Rectal smooth muscle tissue (tissue), 1 donor: ENCODE results near the gene PUSL1.

Experiments used
- H3K27ac ChIP-seq: one replicate; pipeline ENCODE4 v1.7.0; 2013; ENCODE audit warnings: low read depth, low read length, inconsistent platforms
- H3K27me3 ChIP-seq: one replicate; pipeline ENCODE4 v1.7.0; 2013; ENCODE audit warnings: low read length; ENCODE audit not compliant: control insufficient read depth, insufficient read depth
- H3K36me3 ChIP-seq: one replicate; pipeline ENCODE4 v1.7.0; 2013; ENCODE audit warnings: low read length; ENCODE audit not compliant: control insufficient read depth, insufficient read depth
- H3K4me1 ChIP-seq: one replicate; pipeline ENCODE4 v1.7.0; 2013; ENCODE audit warnings: low read length; ENCODE audit not compliant: control insufficient read depth, insufficient read depth
- H3K4me3 ChIP-seq: one replicate; pipeline ENCODE4 v1.7.0; 2013; ENCODE audit warnings: low read length
- H3K9ac ChIP-seq: one replicate; pipeline ENCODE4 v1.7.0; 2013; ENCODE audit warnings: low read length

PUSL1 gene

DNA sequence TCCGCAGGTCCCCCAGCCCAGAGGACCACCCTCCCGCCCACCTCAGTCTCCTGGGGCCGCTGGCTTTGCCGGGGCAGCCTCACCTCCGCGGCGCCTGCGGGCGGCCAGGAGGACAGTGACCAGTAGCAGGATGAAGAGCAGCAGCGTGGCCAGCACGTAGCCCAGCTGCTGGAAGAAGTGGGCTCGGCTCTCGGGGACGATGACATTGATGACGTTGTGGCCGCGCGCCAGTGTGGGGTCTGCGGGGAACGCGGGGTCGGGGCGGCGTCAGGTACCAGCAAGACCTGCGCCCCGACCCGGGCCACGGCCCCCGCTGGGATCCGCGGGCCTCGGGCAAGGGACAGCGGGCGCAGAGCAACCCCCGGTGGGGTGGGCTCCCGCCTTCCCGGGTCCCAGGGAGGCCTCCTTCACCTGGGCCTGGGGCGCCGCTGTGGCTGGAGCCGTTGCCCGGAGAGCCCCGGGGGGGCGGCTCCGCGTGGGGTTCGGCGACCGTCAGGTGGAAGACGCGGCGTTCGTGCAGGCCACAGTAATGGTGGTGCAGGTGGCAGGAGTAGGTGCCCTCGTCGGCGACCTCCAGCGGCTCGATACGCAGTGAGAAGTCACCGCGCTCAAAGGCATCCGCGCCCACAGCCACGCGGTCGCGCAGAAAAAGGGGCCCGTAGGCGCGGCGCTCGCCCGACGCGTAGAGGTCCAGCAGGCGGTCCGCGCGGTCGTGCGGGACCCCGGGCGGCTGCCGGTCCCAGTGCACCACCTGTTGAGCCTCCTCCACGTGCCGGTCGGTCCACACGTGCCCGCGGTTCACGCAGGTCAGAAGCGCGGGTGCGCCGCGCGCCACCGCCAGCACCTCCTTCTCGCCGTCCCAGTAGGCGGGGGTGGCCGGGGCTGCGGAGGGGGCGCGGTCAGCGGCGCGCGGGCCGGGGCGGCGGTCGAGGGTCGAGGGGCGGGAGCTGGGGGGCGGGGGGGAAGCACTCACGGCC, 46.2 kb downstream of the PUSL1 start:
- H3K4me3 ChIP-seq = no peak overlapping the region
- H3K9ac ChIP-seq = no peak overlapping the region
- H3K27ac ChIP-seq = peak overlapping the region; percentile 14
- H3K27me3 ChIP-seq = peaks cover 5% of the 10 kb centered on the region
- H3K36me3 ChIP-seq = no peaks in the 10 kb centered on the region
- peaks cover 9% of the 10 kb centered on the region for H3K4me1 ChIP-seq

GRCh38 chr1:1355416-1355815, 47.0 kb downstream of the PUSL1 start:
- peaks cover 15% of the 10 kb centered on the region for H3K4me1 ChIP-seq
- no peaks in the 10 kb centered on the region for H3K36me3 ChIP-seq
- no peak overlapping the region for H3K4me3 ChIP-seq
- no peak overlapping the region for H3K9ac ChIP-seq
- peaks cover 5% of the 10 kb centered on the region for H3K27me3 ChIP-seq
- H3K27ac ChIP-seq = peak overlapping the region; percentile 14

- Histone ChIP-seq H3K36me3 (no peaks in the 10 kb centered on the region), H3K9ac (no peak overlapping the region), H3K4me3 (peak overlapping the region; percentile 81), H3K4me1 (peaks cover 22% of the 10 kb centered on the region), H3K27me3 (peaks cover 8% of the 10 kb centered on the region), H3K27ac (peak overlapping the region; percentile 88)
Observed at GRCh38 chr1:1356166-1356795, 47.9 kb downstream of the PUSL1 start.

DNA sequence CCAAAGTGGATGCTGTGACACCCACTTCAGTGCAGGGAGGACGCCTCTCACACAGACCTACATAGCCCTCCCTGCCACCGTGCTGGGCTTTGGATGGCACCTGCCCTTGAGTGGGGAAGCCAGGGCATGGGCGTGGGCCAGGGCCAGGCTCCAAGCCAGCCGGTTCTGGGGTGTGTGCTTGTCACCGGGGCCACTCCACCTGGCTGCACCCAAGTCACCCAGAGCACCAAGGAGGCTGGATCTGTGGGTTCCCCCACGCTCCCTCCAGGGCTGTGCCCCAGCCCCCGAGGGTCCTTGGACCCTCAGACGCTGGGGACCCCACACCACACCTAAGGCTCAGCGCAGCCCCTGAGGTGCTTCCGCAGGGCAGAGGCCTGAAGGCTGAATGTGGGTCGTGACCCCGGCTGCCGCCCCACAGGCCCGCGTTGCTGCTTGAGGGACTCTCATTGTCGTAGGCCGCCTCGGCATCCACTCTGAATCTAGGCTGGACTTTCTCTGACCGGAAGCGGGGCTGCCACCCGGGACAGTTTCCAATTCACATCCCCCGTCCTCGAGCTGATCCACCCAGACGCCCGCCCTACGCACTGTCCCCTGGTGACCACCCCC, 48.5 kb downstream of the PUSL1 start:
- Histone ChIP-seq H3K27me3 (peaks cover 8% of the 10 kb centered on the region), H3K4me1 (peaks cover 27% of the 10 kb centered on the region), H3K27ac (peak overlapping the region; percentile 88), H3K4me3 (peak overlapping the region; percentile 81), H3K36me3 (no peaks in the 10 kb centered on the region), H3K9ac (no peak overlapping the region)

- Histone ChIP-seq H3K36me3 (no peaks in the 10 kb centered on the region), H3K4me1 (peaks cover 27% of the 10 kb centered on the region), H3K4me3 (peak overlapping the region; percentile 81), H3K27ac (peak overlapping the region; percentile 88), H3K9ac (peak overlapping the region; percentile 49), H3K27me3 (peaks cover 5% of the 10 kb centered on the region)
Observed at GRCh38 chr1:1357871-1358432, 49.6 kb downstream of the PUSL1 start.

DNA sequence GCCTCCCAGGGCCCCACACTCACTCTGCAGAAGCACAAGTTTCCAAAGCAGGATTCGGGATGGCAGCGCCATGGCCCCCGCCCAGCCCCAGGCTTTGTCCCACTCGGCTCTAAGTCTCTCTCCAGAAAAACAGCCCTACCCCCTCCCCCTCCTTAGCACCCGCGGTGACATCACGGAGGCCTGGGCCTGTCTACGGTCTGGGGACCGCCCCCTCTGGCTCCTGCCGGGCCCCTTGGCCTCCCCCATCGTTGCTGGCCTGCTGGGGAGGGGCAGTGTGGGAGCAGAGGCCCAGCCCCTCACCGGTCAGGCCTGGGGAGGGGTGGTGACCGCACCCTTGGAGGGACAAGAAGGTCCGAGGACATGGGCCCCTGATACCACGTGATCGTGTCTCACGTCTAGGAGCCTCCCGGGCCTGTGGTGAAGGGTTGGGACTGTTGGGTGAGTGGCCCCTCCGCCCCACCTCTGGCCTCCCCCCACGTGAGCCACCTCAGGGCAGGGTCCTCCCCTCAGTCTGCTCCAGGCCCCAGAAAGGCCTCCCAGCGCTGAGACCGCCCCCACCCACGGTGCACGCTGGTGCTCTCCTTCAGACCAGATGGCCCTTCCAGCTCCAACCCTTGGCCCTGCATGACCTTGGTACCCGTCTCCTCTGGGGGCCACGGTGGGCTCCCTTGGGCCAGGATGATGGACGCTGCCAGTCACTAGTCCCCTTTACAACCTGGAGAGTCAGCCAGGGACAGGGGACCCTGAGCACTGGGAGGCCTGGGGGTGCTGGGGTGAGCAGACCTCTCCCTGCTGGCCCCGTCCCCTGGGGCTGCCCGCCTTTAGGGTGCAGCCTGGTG, 50.3 kb downstream of the PUSL1 start, which contains the start of gene MXRA8:
TSS of gene MXRA8 (minus strand) at position 123 of the 839 bp plus-strand sequence. CDS start at position 72, 51 bp downstream.
- Histone ChIP-seq H3K4me3 (peak within 1 kb of the TSS; percentile 81), H3K27me3 (peaks cover 3% of the 10 kb centered on the region), H3K9ac (peak within 1 kb of the TSS; percentile 49), H3K36me3 (no peaks in the 10 kb centered on the region), H3K4me1 (peaks cover 27% of the 10 kb centered on the region), H3K27ac (peak within 1 kb of the TSS; percentile 88)

DNA sequence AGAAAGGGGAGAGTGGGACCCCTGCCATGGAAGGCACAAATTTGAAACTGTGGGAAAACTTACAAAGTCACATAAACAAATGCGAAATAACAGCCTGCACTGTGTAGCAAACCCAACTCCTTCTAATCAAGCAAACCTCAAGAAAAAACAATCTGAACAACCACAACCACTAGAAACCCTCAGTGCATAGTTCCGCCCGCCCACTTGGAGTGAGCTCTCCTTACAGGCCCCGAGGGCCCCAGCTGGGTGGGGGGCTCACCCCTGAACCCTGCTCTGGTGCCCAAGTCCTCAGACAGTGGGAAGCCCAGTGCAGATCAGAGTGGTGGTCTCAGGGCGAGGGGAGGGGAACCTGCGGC, 50.9 kb downstream of the PUSL1 start:
- H3K9ac ChIP-seq = peak overlapping the region; percentile 10
- H3K27ac ChIP-seq = peak overlapping the region; percentile 88
- H3K4me1 ChIP-seq = peaks cover 27% of the 10 kb centered on the region
- peak overlapping the region; percentile 81 for H3K4me3 ChIP-seq
- H3K36me3 ChIP-seq = no peaks in the 10 kb centered on the region
- H3K27me3 ChIP-seq = peaks cover 3% of the 10 kb centered on the region

GRCh38 chr1:1359664-1360468, 51.5 kb downstream of the PUSL1 start:
- no peaks in the 10 kb centered on the region for H3K36me3 ChIP-seq
- peak overlapping the region; percentile 21 for H3K4me3 ChIP-seq
- no peak overlapping the region for H3K9ac ChIP-seq
- H3K27ac ChIP-seq = peak overlapping the region; percentile 88
- peaks cover 3% of the 10 kb centered on the region for H3K27me3 ChIP-seq
- peaks cover 25% of the 10 kb centered on the region for H3K4me1 ChIP-seq

GRCh38 chr1:1360506-1361169, 52.2 kb downstream of the PUSL1 start:
- H3K27ac ChIP-seq = peak overlapping the region; percentile 88
- peaks cover 3% of the 10 kb centered on the region for H3K27me3 ChIP-seq
- peak overlapping the region; percentile 44 for H3K4me3 ChIP-seq
- peaks cover 25% of the 10 kb centered on the region for H3K4me1 ChIP-seq
- H3K36me3 ChIP-seq = no peaks in the 10 kb centered on the region
- no peak overlapping the region for H3K9ac ChIP-seq
